ENCODE data around the gene DEFB126.

DNA sequence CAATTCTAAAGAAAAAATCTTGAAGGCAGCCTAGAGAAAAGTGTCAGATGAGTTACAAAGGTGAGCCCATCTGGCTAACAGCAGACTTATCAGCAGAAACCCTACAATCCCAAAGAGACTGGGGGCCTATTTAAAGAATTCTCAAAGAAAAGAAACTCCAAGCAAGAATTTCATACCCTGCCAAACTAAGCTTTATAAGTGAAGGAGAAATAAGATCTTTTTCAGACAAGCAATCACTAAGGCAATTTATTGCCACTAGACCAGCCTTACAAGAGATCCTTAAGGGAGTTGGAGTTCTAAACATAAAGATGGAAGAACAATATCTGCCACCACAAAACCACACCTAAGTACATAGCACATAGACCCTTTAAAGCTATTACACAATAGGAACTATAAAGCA is 24.9 kb upstream of the DEFB126 start:
- TF ChIP-seq POLR2A (IDR thresholded peaks at IDR 0.05) (no peak), EP300 (IDR thresholded peaks at IDR 0.05) (no peak)
- TF ChIP-seq, protein P1, sequence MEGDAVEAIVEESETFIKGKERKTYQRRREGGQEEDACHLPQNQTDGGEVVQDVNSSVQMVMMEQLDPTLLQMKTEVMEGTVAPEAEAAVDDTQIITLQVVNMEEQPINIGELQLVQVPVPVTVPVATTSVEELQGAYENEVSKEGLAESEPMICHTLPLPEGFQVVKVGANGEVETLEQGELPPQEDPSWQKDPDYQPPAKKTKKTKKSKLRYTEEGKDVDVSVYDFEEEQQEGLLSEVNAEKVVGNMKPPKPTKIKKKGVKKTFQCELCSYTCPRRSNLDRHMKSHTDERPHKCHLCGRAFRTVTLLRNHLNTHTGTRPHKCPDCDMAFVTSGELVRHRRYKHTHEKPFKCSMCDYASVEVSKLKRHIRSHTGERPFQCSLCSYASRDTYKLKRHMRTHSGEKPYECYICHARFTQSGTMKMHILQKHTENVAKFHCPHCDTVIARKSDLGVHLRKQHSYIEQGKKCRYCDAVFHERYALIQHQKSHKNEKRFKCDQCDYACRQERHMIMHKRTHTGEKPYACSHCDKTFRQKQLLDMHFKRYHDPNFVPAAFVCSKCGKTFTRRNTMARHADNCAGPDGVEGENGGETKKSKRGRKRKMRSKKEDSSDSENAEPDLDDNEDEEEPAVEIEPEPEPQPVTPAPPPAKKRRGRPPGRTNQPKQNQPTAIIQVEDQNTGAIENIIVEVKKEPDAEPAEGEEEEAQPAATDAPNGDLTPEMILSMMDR (IDR thresholded peaks at IDR 0.05): no peak

Data from suprapubic skin (tissue), 3 donors.